HL-60/S4 treated with retinoic acid at 250 ng/mL for 4 days and 3 days (cell line): ENCODE results near the gene ADGRV1.

Source experiments
- in situ Hi-C: fragments of 300-500 bp; cut with MboI; formaldehyde crosslinking; loops from 2 replicates; pipeline ENCODE4 v1.7.0; 2022; ENCODE audit warnings: low sequenced_read_pairs

The ADGRV1 gene

GRCh38 chr5:90558344-90559192, at the start of gene ADGRV1:
TSS of gene ADGRV1 (plus strand) at chr5:90558797. CDS start at chr5:90558896, 99 bp downstream.
- in situ Hi-C loops: no loop called here

GRCh38 chr5:90510438-90510837, 48.2 kb upstream of the ADGRV1 start:
- in situ Hi-C loops: no loop called here

- in situ Hi-C loops: no loop called here
Measured at GRCh38 chr5:90514520-90514919, 44.1 kb upstream of the ADGRV1 start.

- in situ Hi-C loops: no loop called here
Measured at GRCh38 chr5:90518661-90519060, 39.9 kb upstream of the ADGRV1 start.

- in situ Hi-C loops: no loop called here
Measured at GRCh38 chr5:90519081-90519480, 39.5 kb upstream of the ADGRV1 start.

GRCh38 chr5:90528601-90529193, 29.9 kb upstream of the ADGRV1 start:
- in situ Hi-C loops: no loop called here

GRCh38 chr5:90529194-90529938, 29.2 kb upstream of the ADGRV1 start, which contains the start of gene LYSMD3:
TSS of gene LYSMD3 (minus strand) at chr5:90529584. CDS start at chr5:90525289, 4,295 bp downstream.
- in situ Hi-C loops: no loop called here

GRCh38 chr5:90529939-90530677, 28.5 kb upstream of the ADGRV1 start:
- in situ Hi-C loops: no loop called here

- in situ Hi-C loops: no loop called here
Measured at GRCh38 chr5:90530736-90531487, 27.7 kb upstream of the ADGRV1 start.

GRCh38 chr5:90533794-90534193, 24.8 kb upstream of the ADGRV1 start:
- in situ Hi-C loops: no loop called here

- in situ Hi-C loops: no loop called here
Measured at GRCh38 chr5:90534922-90535321, 23.7 kb upstream of the ADGRV1 start.

- in situ Hi-C loops: no loop called here
Measured at GRCh38 chr5:90542827-90543519, 15.6 kb upstream of the ADGRV1 start.

GRCh38 chr5:90545511-90545910, 13.1 kb upstream of the ADGRV1 start:
- in situ Hi-C loops: no loop called here

- in situ Hi-C loops: no loop called here
Measured at GRCh38 chr5:90546216-90546837, 12.3 kb upstream of the ADGRV1 start.

- in situ Hi-C loops: no loop called here
Measured at GRCh38 chr5:90547072-90547536, 11.5 kb upstream of the ADGRV1 start.

- in situ Hi-C loops: no loop called here
Measured at GRCh38 chr5:90548069-90548593, 10.5 kb upstream of the ADGRV1 start.

- in situ Hi-C loops: no loop called here
Measured at GRCh38 chr5:90549223-90549622, 9.4 kb upstream of the ADGRV1 start.

GRCh38 chr5:90549729-90550275, 8.8 kb upstream of the ADGRV1 start:
- in situ Hi-C loops: no loop called here
